PFSK-1 (cell line): ENCODE data around the gene TRAPPC6A.

Experiments
- FOXP2 ChIP-seq: optimal IDR thresholded peaks from 2 replicates; pipeline ENCODE3; 2011; ENCODE audit warnings: borderline replicate concordance, control low read depth, inconsistent platforms; ENCODE audit not compliant: insufficient read depth; ENCODE audit errors: extremely low read length, extremely low read depth
- POLR2AphosphoS5 ChIP-seq: IDR thresholded peaks from 2 replicates; pipeline ENCODE4 v1.6.1; 2012; ENCODE audit warnings: low read depth, mild to moderate bottlenecking, control low read depth, low read length, moderate library complexity
- SIN3A ChIP-seq: IDR thresholded peaks from 2 replicates; pipeline ENCODE4 v1.6.1; 2012; ENCODE audit warnings: mild to moderate bottlenecking, low read length, moderate library complexity, borderline replicate concordance; ENCODE audit not compliant: insufficient read depth
- TAF1 ChIP-seq: IDR thresholded peaks from 2 replicates; pipeline ENCODE4 v1.6.1; 2012; ENCODE audit warnings: low read length, control low read depth, borderline replicate concordance; ENCODE audit not compliant: insufficient read depth
- TF ChIP-seq, protein P1 (sequence below), 2 experiments: IDR thresholded peaks; 2 replicates each; pipeline versions ENCODE4 v1.6.1 to v1.8.0; 2011 to 2012; ENCODE audit warnings: low read depth in 2 of 2, low read length in 2 of 2, control low read depth in 1 of 2, inconsistent platforms in 1 of 2, mild to moderate bottlenecking in 1 of 2, moderate library complexity in 1 of 2; ENCODE audit not compliant: insufficient read depth in 1 of 2

TRAPPC6A gene

DNA sequence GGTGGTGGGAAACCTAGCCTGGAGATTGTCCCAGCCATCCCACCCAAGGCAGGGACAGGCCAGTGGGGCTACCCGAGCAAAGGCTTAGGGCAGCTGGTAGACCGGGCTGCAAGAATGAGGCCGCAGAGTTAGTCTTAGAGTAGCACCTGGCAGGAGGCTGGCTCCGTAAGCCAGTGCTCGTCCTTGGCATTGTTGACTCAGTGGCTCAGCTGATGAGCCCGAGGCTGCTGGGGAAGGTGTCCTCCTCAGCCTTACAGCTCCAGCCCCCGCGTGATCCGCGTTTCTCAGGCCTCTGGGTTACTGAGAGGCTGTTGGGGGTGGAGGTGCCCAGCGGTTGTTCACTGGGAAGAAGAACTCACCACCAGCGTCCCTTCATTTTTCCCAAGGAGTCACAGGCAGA, 60.4 kb downstream of the TRAPPC6A start:
- TF ChIP-seq FOXP2 (no peak), SIN3A (no peak), TAF1 (no peak), POLR2AphosphoS5 (no peak)
- TF ChIP-seq, protein P1, sequence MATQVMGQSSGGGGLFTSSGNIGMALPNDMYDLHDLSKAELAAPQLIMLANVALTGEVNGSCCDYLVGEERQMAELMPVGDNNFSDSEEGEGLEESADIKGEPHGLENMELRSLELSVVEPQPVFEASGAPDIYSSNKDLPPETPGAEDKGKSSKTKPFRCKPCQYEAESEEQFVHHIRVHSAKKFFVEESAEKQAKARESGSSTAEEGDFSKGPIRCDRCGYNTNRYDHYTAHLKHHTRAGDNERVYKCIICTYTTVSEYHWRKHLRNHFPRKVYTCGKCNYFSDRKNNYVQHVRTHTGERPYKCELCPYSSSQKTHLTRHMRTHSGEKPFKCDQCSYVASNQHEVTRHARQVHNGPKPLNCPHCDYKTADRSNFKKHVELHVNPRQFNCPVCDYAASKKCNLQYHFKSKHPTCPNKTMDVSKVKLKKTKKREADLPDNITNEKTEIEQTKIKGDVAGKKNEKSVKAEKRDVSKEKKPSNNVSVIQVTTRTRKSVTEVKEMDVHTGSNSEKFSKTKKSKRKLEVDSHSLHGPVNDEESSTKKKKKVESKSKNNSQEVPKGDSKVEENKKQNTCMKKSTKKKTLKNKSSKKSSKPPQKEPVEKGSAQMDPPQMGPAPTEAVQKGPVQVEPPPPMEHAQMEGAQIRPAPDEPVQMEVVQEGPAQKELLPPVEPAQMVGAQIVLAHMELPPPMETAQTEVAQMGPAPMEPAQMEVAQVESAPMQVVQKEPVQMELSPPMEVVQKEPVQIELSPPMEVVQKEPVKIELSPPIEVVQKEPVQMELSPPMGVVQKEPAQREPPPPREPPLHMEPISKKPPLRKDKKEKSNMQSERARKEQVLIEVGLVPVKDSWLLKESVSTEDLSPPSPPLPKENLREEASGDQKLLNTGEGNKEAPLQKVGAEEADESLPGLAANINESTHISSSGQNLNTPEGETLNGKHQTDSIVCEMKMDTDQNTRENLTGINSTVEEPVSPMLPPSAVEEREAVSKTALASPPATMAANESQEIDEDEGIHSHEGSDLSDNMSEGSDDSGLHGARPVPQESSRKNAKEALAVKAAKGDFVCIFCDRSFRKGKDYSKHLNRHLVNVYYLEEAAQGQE (IDR thresholded peaks at IDR 0.05; ENCODE audit: insufficient read depth in 1 of 2, low read depth in 2 of 2, low read length in 2 of 2) = no peak

DNA sequence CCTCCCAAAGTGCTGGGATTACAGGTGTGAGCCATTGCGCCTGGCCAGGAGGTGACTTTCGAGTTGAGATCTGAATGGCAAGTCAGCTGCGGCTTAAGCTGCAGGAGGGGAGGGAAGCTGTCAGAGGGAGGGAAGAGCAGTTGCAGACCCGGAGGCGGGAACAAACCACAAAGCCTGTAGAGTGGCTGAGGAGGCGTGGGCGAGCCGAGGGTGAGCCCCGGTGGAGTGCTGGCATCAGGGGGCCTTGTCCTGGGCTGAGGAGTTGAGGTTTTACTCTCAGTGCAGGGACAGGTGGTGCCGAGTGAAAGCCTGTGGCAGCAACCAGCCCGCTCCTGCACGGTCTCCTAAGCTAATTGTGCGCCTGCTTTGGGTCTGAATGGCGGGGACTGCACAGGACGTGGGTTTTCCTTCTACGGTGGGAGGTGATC, 60.9 kb downstream of the TRAPPC6A start:
- TF ChIP-seq POLR2AphosphoS5 (no peak), SIN3A (no peak), FOXP2 (no peak), TAF1 (no peak)
- TF ChIP-seq, protein P1 (IDR thresholded peaks at IDR 0.05; ENCODE audit: insufficient read depth in 1 of 2, low read depth in 2 of 2, low read length in 2 of 2) = no peak

DNA sequence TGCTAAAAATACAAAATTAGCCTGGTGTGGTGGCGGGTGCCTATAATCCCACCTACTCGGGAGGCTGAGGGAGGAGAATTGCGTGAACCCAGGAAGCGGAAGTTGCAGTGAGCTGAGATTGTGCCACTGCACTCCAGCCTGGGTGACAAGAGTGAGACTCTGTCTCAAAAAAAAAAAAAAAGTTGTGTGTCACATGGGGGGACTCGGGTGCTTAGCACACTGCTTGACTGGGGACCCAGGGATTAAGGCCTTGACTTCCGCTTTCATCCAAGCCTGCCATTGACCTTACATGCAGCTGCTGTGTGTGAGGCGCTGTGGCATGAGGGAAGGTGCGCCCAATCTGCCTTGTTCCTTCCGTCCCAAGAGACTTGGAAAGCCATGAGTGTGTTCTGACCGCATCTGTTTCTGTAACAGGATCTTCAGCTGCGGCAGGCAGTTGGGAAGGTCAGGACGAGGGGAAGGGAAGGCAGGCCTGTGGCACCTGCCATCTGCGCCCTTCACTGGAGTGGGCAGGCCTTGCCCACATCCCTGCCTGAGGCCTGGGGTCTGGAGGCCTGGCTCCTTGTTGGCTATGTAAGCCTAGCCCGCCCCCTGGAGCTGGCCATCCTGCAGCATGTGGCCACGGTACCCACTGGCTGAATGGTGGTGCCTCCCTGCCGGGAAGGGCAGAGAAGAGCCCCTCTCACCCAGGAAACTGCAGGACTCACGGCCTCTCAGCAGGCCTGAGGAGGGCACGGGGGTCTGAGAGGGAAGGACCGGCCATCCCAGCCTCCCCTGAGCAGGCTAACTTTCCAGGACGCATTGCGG, 62.0 kb downstream of the TRAPPC6A start:
- no peak for TF ChIP-seq POLR2AphosphoS5
- TF ChIP-seq, protein P1 (IDR thresholded peaks at IDR 0.05; ENCODE audit: insufficient read depth in 1 of 2, low read depth in 2 of 2, low read length in 2 of 2) = no peak
- TF ChIP-seq TAF1 = no peak
- no peak for TF ChIP-seq SIN3A
- no peak for TF ChIP-seq FOXP2

DNA sequence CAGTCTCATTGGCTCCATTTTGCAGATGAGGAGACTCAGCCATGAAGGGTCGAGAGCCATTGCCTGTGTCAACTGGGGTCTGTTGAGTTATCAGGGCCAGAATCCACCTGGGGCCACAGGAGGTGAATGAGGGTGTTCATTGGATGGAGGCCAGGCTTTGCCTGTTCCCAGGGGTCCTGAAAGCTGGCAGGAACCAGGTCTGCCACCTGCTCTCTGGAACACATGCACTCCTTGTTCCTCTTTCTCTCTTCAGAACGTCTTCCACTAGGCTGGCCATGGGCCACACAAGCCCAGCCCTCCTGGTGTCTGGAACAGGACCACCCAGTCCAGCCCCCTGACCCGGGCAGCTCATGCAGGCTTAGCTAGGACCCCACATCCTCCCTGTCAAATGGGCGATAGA, 63.9 kb downstream of the TRAPPC6A start:
- TF ChIP-seq FOXP2 = no peak
- TF ChIP-seq SIN3A = no peak
- no peak for TF ChIP-seq TAF1
- TF ChIP-seq, protein P1 (IDR thresholded peaks at IDR 0.05; ENCODE audit: insufficient read depth in 1 of 2, low read depth in 2 of 2, low read length in 2 of 2) = no peak
- TF ChIP-seq POLR2AphosphoS5 = no peak
